ENCODE data around the gene FBXL2.

DNA sequence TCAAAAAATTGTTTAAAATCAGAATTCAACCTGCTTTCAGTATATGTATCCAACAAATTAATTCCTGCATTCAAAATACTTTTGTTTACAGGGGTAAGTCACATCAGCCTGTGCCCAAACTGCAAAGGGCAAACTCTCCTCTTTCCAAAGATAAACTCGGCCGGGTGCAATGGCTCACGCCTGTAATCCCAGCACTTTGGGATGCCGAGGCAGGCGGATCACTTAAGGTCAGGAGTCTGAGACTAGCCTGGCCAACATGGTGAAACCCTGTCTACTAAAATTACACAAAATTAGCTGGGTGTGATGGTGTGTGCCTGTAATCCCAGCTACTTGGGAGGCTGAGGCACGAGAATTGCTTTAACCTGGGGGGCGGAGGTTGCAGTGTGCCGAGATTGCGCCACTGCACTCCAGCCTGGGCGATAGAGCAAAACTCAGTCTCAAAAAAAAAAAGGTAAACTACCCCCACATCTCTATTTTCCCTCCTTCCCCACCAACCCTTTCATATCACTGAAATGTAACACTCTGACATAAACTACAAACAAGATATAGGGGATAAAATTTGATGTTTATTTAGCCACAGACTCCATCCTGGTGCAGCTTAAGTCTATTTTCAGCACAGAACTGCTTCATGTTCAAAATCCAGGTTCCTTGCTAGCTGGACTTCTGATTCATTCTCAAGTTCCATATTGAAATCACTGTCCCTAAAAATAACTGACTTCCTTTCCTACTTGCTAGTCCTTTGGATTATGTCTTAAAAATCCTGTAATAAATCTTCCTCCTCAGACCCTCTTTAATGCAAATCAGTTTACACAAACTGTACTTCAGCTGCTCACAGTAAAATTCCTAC is 147.6 kb downstream of the FBXL2 start:
- TF ChIP-seq POLR2A (IDR thresholded peaks at IDR 0.05; ENCODE audit: extremely low read depth, insufficient read length) = no peak
- TF ChIP-seq, protein P1, sequence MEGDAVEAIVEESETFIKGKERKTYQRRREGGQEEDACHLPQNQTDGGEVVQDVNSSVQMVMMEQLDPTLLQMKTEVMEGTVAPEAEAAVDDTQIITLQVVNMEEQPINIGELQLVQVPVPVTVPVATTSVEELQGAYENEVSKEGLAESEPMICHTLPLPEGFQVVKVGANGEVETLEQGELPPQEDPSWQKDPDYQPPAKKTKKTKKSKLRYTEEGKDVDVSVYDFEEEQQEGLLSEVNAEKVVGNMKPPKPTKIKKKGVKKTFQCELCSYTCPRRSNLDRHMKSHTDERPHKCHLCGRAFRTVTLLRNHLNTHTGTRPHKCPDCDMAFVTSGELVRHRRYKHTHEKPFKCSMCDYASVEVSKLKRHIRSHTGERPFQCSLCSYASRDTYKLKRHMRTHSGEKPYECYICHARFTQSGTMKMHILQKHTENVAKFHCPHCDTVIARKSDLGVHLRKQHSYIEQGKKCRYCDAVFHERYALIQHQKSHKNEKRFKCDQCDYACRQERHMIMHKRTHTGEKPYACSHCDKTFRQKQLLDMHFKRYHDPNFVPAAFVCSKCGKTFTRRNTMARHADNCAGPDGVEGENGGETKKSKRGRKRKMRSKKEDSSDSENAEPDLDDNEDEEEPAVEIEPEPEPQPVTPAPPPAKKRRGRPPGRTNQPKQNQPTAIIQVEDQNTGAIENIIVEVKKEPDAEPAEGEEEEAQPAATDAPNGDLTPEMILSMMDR (IDR thresholded peaks at IDR 0.05; ENCODE audit: low read depth, low read length) = no peak
- no peak for TF ChIP-seq MAX (IDR thresholded peaks at IDR 0.05; ENCODE audit: low read depth, low read length)

Measured in NB4 (cell line).